H1 (cell line): ENCODE results near the gene ADPGK. TPM values are rescaled to one million over a fixed set of nuclear protein-coding genes. Genes with fewer than 3 reads are reported as not detected.
"Not testable (repeated sequence)": the region's sequence is repeated elsewhere in the genome, so short reads cannot be mapped to it uniquely, and the experiment has no call there.

Experiments used
- CTCF ChIA-PET: fragments of 300-600 bp; sonication (Branson Sonifier 250); formaldehyde crosslinking; loops from one replicate; lab custom pipeline; 2021; ENCODE audit not compliant: partially characterized antibody; lab: Charles Lee
- POLR2A ChIA-PET: fragments of 300-600 bp; sonication (Branson Sonifier 250); formaldehyde crosslinking; loops from one replicate; lab custom pipeline; 2021; ENCODE audit warnings: inconsistent platforms; ENCODE audit not compliant: partially characterized antibody; lab: Charles Lee
- DNase-seq, 2 experiments: peaks; one replicate each; pipeline versions ENCODE4 v3.0.0 to v3.0.0-alpha.2; 2010 to 2022; ENCODE audit warnings: low spot score in 2 of 2, low read depth in 1 of 2, mixed read lengths in 1 of 2
- FAIRE-seq: peaks from 2 replicates; lab custom pipeline; 2011; peaks lifted over from hg19 to GRCh38; lab: Jason Lieb, UNC
- H2AFZ ChIP-seq: 2 replicates; pipeline ENCODE4 v1.8.1; 2012; ENCODE audit warnings: low read length, inconsistent platforms
- H2AK5ac ChIP-seq: 2 replicates; pipeline ENCODE4 v1.6.1; 2013; ENCODE audit warnings: low read depth, low read length
- H2BK120ac ChIP-seq: replicated peaks from 2 replicates; pipeline ENCODE3; 2013; ENCODE audit warnings: low read depth, low read length, inconsistent platforms
- H2BK12ac ChIP-seq: 2 replicates; pipeline ENCODE4 v1.6.1; 2013; ENCODE audit warnings: low read depth, low read length
- H2BK15ac ChIP-seq: 2 replicates; pipeline ENCODE4 v1.6.1; 2013; ENCODE audit warnings: low read length
- H2BK20ac ChIP-seq: 2 replicates; pipeline ENCODE4 v1.6.1; 2013; ENCODE audit warnings: low read length
- H2BK5ac ChIP-seq: 2 replicates; pipeline ENCODE4 v1.6.1; 2013; ENCODE audit warnings: low read depth, low read length
- H3K14ac ChIP-seq: 2 replicates; pipeline ENCODE4 v1.6.1; 2013; ENCODE audit warnings: inconsistent platforms; ENCODE audit not compliant: insufficient read length
- H3K18ac ChIP-seq: 2 replicates; pipeline ENCODE4 v1.6.1; 2013; ENCODE audit warnings: low read length; ENCODE audit errors: extremely low read depth
- H3K23ac ChIP-seq: 2 replicates; pipeline ENCODE4 v1.6.1; 2013; ENCODE audit warnings: inconsistent platforms; ENCODE audit not compliant: insufficient read length
- H3K23me2 ChIP-seq: 2 replicates; pipeline ENCODE4 v1.6.1; 2013; ENCODE audit warnings: low read depth, low read length
- H3K27ac ChIP-seq: 2 replicates; pipeline ENCODE4 v1.6.1; 2011; ENCODE audit warnings: low read depth, low read length, inconsistent platforms
- H3K27me3 ChIP-seq, 4 experiments: replicated peaks in 1 of 4; 1 replicate in 1 of 4; 2 replicates in 3 of 4; pipeline versions ENCODE4 v1.6.1 to v1.8.1; 2011 to 2013; ENCODE audit warnings: low read length in 3 of 4, mild to moderate bottlenecking in 3 of 4, inconsistent platforms in 2 of 4, mixed read lengths in 2 of 4, moderate library complexity in 1 of 4; ENCODE audit not compliant: control insufficient read depth in 3 of 4, insufficient read depth in 3 of 4; ENCODE audit errors: extremely low read depth in 1 of 4
- H3K36me3 ChIP-seq, 4 experiments: 2 replicates each; pipeline versions ENCODE4 v1.6.1 to v1.8.1; 2011 to 2013; ENCODE audit warnings: mild to moderate bottlenecking in 4 of 4, low read length in 3 of 4, moderate library complexity in 2 of 4, control low read depth in 1 of 4, inconsistent platforms in 1 of 4; ENCODE audit not compliant: insufficient read depth in 4 of 4, control insufficient read depth in 2 of 4
- H3K4ac ChIP-seq: replicated peaks from 2 replicates; pipeline ENCODE3; 2013; ENCODE audit warnings: low read length, low read depth, mixed read lengths, inconsistent platforms; ENCODE audit not compliant: insufficient read length
- H3K4me1 ChIP-seq, 4 experiments: replicated peaks in 1 of 4; 1 replicate in 1 of 4; 2 replicates in 3 of 4; pipeline versions ENCODE4 v1.6.1 to v1.8.1; 2011 to 2013; ENCODE audit warnings: low read length in 3 of 4, inconsistent platforms in 2 of 4, mixed read lengths in 1 of 4; ENCODE audit not compliant: insufficient read depth in 4 of 4, control insufficient read depth in 3 of 4
- H3K4me2 ChIP-seq, 2 experiments: 2 replicates each; pipeline versions ENCODE4 v1.6.1 to v1.8.1; 2011 to 2013; ENCODE audit warnings: low read depth in 2 of 2, low read length in 2 of 2, control low read depth in 1 of 2, inconsistent platforms in 1 of 2, mild to moderate bottlenecking in 1 of 2; ENCODE audit not compliant: insufficient read depth in 1 of 2
- H3K4me3 ChIP-seq, 4 experiments: fragments of 200-600, 300-600 bp in 1 of 4; sonication (generic), shearing (Covaris generic), sonication (Bioruptor Twin) in 1 of 4; 2 replicates each; pipeline versions ENCODE4 v1.5.1 to v1.8.1; 2011 to 2016; ENCODE audit warnings: low read length in 4 of 4, low read depth in 3 of 4, control low read depth in 2 of 4, inconsistent platforms in 2 of 4, mild to moderate bottlenecking in 2 of 4, mixed read lengths in 1 of 4, moderate library complexity in 1 of 4; ENCODE audit not compliant: insufficient read depth in 2 of 4; ENCODE audit errors: extremely low read depth in 1 of 4
- H3K56ac ChIP-seq: replicated peaks from 2 replicates; pipeline ENCODE3; 2013; ENCODE audit warnings: low read depth, mild to moderate bottlenecking, mixed read lengths, low read length, inconsistent platforms; ENCODE audit not compliant: insufficient read length
- H3K79me1 ChIP-seq: 2 replicates; pipeline ENCODE4 v1.6.1; 2013; ENCODE audit warnings: low read depth, low read length, control low read depth
- H3K79me2 ChIP-seq, 2 experiments: 2 replicates each; pipeline versions ENCODE4 v1.6.1 to v1.8.1; 2012 to 2013; ENCODE audit warnings: low read length in 2 of 2, mild to moderate bottlenecking in 2 of 2, inconsistent platforms in 1 of 2; ENCODE audit not compliant: insufficient read depth in 2 of 2, control insufficient read depth in 1 of 2
- H3K9ac ChIP-seq, 4 experiments: replicated peaks in 1 of 4; 1 replicate in 1 of 4; 2 replicates in 3 of 4; pipeline versions ENCODE4 v1.6.1 to v1.8.1; 2011 to 2013; ENCODE audit warnings: low read depth in 3 of 4, low read length in 3 of 4, control low read depth in 2 of 4, mild to moderate bottlenecking in 2 of 4, moderate library complexity in 2 of 4, inconsistent platforms in 1 of 4; ENCODE audit errors: extremely low read depth in 1 of 4
- H3K9me3 ChIP-seq, 2 experiments: 2 replicates each; pipeline versions ENCODE4 v1.6.1 to v1.8.1; 2012 to 2013; ENCODE audit warnings: mild to moderate bottlenecking in 2 of 2, moderate library complexity in 2 of 2, control low read depth in 1 of 2, inconsistent platforms in 1 of 2, low read depth in 1 of 2, low read length in 1 of 2, mixed read lengths in 1 of 2; ENCODE audit not compliant: insufficient read depth in 2 of 2
- H4K20me1 ChIP-seq, 2 experiments: replicated peaks in 1 of 2; 2 replicates each; pipeline versions ENCODE3 to v1.8.1; 2011 to 2013; ENCODE audit warnings: inconsistent platforms in 2 of 2, low read length in 2 of 2, mild to moderate bottlenecking in 1 of 2; ENCODE audit not compliant: insufficient read depth in 2 of 2, control insufficient read depth in 1 of 2
- H4K5ac ChIP-seq: 2 replicates; pipeline ENCODE4 v1.6.1; 2013; ENCODE audit warnings: low read length, low read depth, mixed read lengths, inconsistent platforms; ENCODE audit not compliant: insufficient read length
- H4K8ac ChIP-seq: 2 replicates; pipeline ENCODE4 v1.8.0; 2013; ENCODE audit warnings: mild to moderate bottlenecking, moderate library complexity, low read length, inconsistent platforms; ENCODE audit not compliant: insufficient read depth; ENCODE audit errors: extremely low read depth
- H4K91ac ChIP-seq: replicated peaks from 2 replicates; pipeline ENCODE3; 2013; ENCODE audit warnings: low read length, mixed read lengths, inconsistent platforms; ENCODE audit not compliant: insufficient read length
- WGBS, 2 experiments: shearing (Covaris generic) in 1 of 2; methylation state at CpG; one replicate each; pipeline versions ENCODE4 v1.1.6 to v1.1.7; 2013 to 2015; ENCODE audit warnings: low lambda C conversion rate in 2 of 2, mixed read lengths in 2 of 2, inconsistent platforms in 1 of 2, low coverage in 1 of 2, missing lambda C conversion rate in 1 of 2; ENCODE audit not compliant: insufficient replicate concordance in 2 of 2, insufficient coverage in 1 of 2, insufficient read length in 1 of 2; ENCODE audit errors: extremely low coverage in 1 of 2, missing lambda C conversion rate in 1 of 2; 5-methylcytosine and 5-hydroxymethylcytosine counted together
- polyA plus RNA-seq, 7 experiments: library from polyadenylated mRNA; depleted of rRNA in 3 of 7; stranded (reverse) in 5 of 7; unstranded in 2 of 7; fragments of >200 nt in 5 of 7; fragments of 200-250 nt in 2 of 7; gene quantifications; 1 replicate in 5 of 7; 2 replicates in 1 of 7; 4 replicates in 1 of 7; pipeline versions ENCODE4 v1.2.1 to v1.2.3, GENCODE V29; 2011 to 2013; ENCODE audit warnings: missing spikeins in 2 of 7, mixed read lengths in 2 of 7
- total RNA-seq: library from RNA; stranded (reverse); fragmentation: NEBNext Ultra II Directional; extraction: Animal tissue kit (Norgen Biotek cat#: 25700); gene quantifications from 2 replicates; pipeline ENCODE4 v1.2.1, GENCODE V29; 2021

The ADPGK gene
- total and polyA plus RNA-seq, 2 of the 8 experiments (the other 6 are each of a cell fraction or from before 2014, with no cell fraction given), result 32.2 to 38.2 TPM

- H3K27ac ChIP-seq, H2BK15ac ChIP-seq, H2BK5ac ChIP-seq, H2AFZ ChIP-seq, H3K79me1 ChIP-seq, H3K14ac ChIP-seq, POLR2A ChIA-PET, H3K4ac ChIP-seq, H3K18ac ChIP-seq, H3K36me3 ChIP-seq, H2AK5ac ChIP-seq, H4K91ac ChIP-seq, H3K4me1 ChIP-seq, H4K20me1 ChIP-seq, H3K4me3 ChIP-seq, DNase-seq, H3K79me2 ChIP-seq, H2BK12ac ChIP-seq, FAIRE-seq, H3K4me2 ChIP-seq, H2BK20ac ChIP-seq, H3K56ac ChIP-seq, H3K23ac ChIP-seq, H4K8ac ChIP-seq, H3K23me2 ChIP-seq, H3K9ac ChIP-seq, H3K9me3 ChIP-seq, H3K27me3 ChIP-seq, H2BK120ac ChIP-seq, H4K5ac ChIP-seq: not testable (repeated sequence)
- CTCF ChIA-PET, result interaction anchor here (1.1 kb wide), 1 partner anchor 17 kb away, joined by 3 read pairs; no protein-coding TSS in a partner anchor
- WGBS, 2 experiments, result 99% methylated on average over 6 of the region's 6 CpGs; no CpG with 5 or more reads in 1 of the 2 experiments
Measured at GRCh38 chr15:72725851-72726250, 57.7 kb downstream of the ADPGK start.
